ENCODE results near the gene PKNOX2. TPM values are rescaled to one million over a fixed set of nuclear protein-coding genes. Genes with fewer than 3 reads are reported as not detected.

PKNOX2 gene
- total and polyA plus RNA-seq, 9 of the 15 experiments (the other 6 are each of a cell fraction or from before 2014, with no cell fraction given) = not detected

DNA sequence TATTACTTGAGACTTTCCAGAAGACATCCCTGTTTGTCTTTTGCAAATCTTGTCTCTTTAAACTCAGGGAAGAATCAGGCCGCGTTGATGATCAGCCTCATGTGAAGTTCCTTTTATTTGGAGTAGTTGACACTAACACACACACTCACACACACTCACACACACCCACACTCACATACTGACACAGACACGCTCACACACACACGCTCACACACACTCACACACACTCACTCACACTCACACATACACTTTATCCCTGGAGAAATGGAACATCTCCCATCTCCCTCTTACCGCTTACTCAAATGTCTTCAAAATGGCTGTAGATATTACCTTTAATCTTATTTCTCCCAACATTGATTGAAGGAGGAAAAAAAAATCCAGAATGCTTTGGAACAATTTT lies 129.0 kb downstream of the PKNOX2 start:
- DNase-seq (ENCODE audit: extremely low read depth in 1 of 4, low spot score in 3 of 4) (no peak), FAIRE-seq (no peak), ATAC-seq (no peak)
- H3K27ac ChIP-seq (ENCODE audit: extremely low read depth, low read depth, low read length) = no peak overlapping the region
- BruUV-seq (replicated peaks) = no TSS peak
- no peaks in the 10 kb centered on the region for H3K4me1 ChIP-seq (replicated peaks in 1 of 2; ENCODE audit: control insufficient read depth in 2 of 2, insufficient read depth in 2 of 2, low read length in 2 of 2)
- no peak overlapping the region for H2AFZ ChIP-seq (ENCODE audit: low read depth, low read length)
- WGBS (ENCODE audit: insufficient coverage, low coverage, missing lambda C conversion rate) = 0% methylated on average over 5 of the region's 5 CpGs
- H4K20me1 ChIP-seq (replicated peaks; ENCODE audit: control insufficient read depth, insufficient read depth, low read length) = no peaks in the 10 kb centered on the region; the same call in 1 of the 2 replicates
- intact Hi-C loops (cut with micrococcal nuclease) = no loop called here
- no peak for TF ChIP-seq ZNF143 (CRISPR knock-in tag; IDR thresholded peaks at IDR 0.05)
- TF ChIP-seq ZEB2 (IDR thresholded peaks at IDR 0.05) = no peak
- no peak for TF ChIP-seq SNRNP70 (optimal IDR thresholded peaks at IDR 0.05; ENCODE audit: low read depth, low read length)
- no peak for TF ChIP-seq TRIM24 (IDR thresholded peaks at IDR 0.05)
- TF ChIP-seq CBX1 (IDR thresholded peaks at IDR 0.05; ENCODE audit: low read depth) = no peak
- TF ChIP-seq NELFE (IDR thresholded peaks at IDR 0.05; ENCODE audit: insufficient read depth, insufficient read length) = no peak
- TF ChIP-seq ELK1 (CRISPR knock-in tag; IDR thresholded peaks at IDR 0.05) = no peak
- TF ChIP-seq PTTG1 (tag; IDR thresholded peaks at IDR 0.05; ENCODE audit: low read depth) = no peak
- TF ChIP-seq KAT8 (IDR thresholded peaks at IDR 0.05; ENCODE audit: low read depth) = no peak
- TF ChIP-seq THAP12 (CRISPR knock-in tag; IDR thresholded peaks at IDR 0.05) = no peak
- no peak for TF ChIP-seq NCOA1 (IDR thresholded peaks at IDR 0.05; ENCODE audit: low read depth)
- TF ChIP-seq NR1H2 (CRISPR knock-in tag; IDR thresholded peaks at IDR 0.05) = no peak
- TF ChIP-seq ID3 (CRISPR knock-in tag; IDR thresholded peaks at IDR 0.05) = no peak
- no peak for TF ChIP-seq ID3 (tag; IDR thresholded peaks at IDR 0.05)
- TF ChIP-seq RBFOX2 (IDR thresholded peaks at IDR 0.05; ENCODE audit: low read depth, low read length) = no peak
- no peak for TF ChIP-seq MTA1 (IDR thresholded peaks at IDR 0.05; ENCODE audit: borderline replicate concordance)
- H3K4me2 ChIP-seq (ENCODE audit: insufficient read depth, low read length) = no peak overlapping the region
- H3K9me1 ChIP-seq (ENCODE audit: control insufficient read depth, insufficient read depth, low read length) = no peaks in the 10 kb centered on the region
- ChIA-PET CTCF (ENCODE audit: low intra/inter-chr PET ratio) (no interaction called here), POLR2A (no interaction called here)
- no peaks in the 10 kb centered on the region for H3K36me3 ChIP-seq (ENCODE audit: control insufficient read depth, insufficient read depth, low read length)
- peaks cover 46 to 76% of the 10 kb centered on the region in 2 experiments for H3K27me3 ChIP-seq (ENCODE audit: control insufficient read depth in 2 of 2, insufficient read depth in 2 of 2, low read length in 2 of 2)
- no peak overlapping the region for H3K4me3 ChIP-seq
- no peaks in the 10 kb centered on the region for H3K79me2 ChIP-seq (ENCODE audit: control insufficient read depth, insufficient read depth, low read length)
- no peak overlapping the region for H3K9ac ChIP-seq (ENCODE audit: insufficient read depth in 1 of 2, low read depth in 2 of 2, low read length in 2 of 2)
- in situ Hi-C loops (cut with MboI) = no loop called here
- H3K9me3 ChIP-seq (replicated peaks; ENCODE audit: control insufficient read depth, insufficient read depth, low read depth, low read length) = no peaks in the 10 kb centered on the region
